ENCODE results near the gene XPR1.

GRCh38 chr1:180912801-180913565 is 281.2 kb downstream of the XPR1 start, which contains the start of gene KIAA1614:
- TF ChIP-seq CTCF (IDR thresholded peaks at IDR 0.05; ENCODE audit: low read depth, low read length) (no peak), POLR2A (IDR thresholded peaks at IDR 0.05; ENCODE audit: extremely low read depth, insufficient read length) (no peak)
